ENCODE data around the gene HELQ.

HELQ gene

DNA sequence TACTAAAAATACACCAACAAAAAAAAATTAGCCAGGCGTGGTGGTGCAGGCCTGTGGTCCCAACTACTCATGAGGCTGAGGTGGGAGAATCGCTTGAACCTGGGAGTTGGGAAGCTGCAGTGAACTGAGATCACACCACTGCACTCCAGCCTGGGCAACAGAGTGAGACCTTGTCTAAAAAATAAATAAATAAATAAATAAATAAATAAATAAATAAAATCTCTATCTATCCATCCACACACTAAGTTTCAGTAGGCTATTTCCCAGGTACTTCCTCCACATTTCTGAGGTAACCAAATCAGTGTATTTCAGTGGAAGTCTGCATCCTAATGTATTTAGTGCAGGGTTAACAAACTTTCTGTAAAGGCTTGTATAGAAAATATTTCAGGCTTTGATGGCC is 18.3 kb upstream of the HELQ start:
- Histone ChIP-seq H3K9ac (ENCODE audit: low read length) (no peak overlapping the region), H3K4me1 (ENCODE audit: control insufficient read depth, insufficient read depth, low read depth, low read length) (no peaks in the 10 kb centered on the region), H3K4ac (ENCODE audit: low read depth in 1 of 2, low read length in 2 of 2) (no peak overlapping the region), H4K91ac (ENCODE audit: low read length) (no peak overlapping the region), H2AFZ (ENCODE audit: low read depth, low read length) (no peak overlapping the region), H2AK5ac (ENCODE audit: low read length, severe bottlenecking) (no peak overlapping the region), H3K79me1 (replicated peaks; ENCODE audit: low read length, poor library complexity, severe bottlenecking) (peaks cover 9% of the 10 kb centered on the region), H3K9me3 (ENCODE audit: control insufficient read depth, low read length) (no peaks in the 10 kb centered on the region), H2BK5ac (ENCODE audit: low read depth, low read length, poor library complexity, severe bottlenecking) (no peak overlapping the region), H3K4me3 (ENCODE audit: insufficient read depth in 1 of 2, low read depth in 1 of 2, low read length in 2 of 2) (no peak overlapping the region), H4K8ac (ENCODE audit: low read length) (no peak overlapping the region), H3K23ac (ENCODE audit: low read length in 2 of 2) (no peak overlapping the region), H3K27ac (ENCODE audit: low read length, poor library complexity, severe bottlenecking) (no peak overlapping the region), H3K36me3 (ENCODE audit: control insufficient read depth in 1 of 2, insufficient read depth in 2 of 2, low read depth in 1 of 2, low read length in 2 of 2) (peaks cover 15 to 55% of the 10 kb centered on the region in 2 experiments), H2BK120ac (ENCODE audit: low read depth, low read length) (no peak overlapping the region), H2BK12ac (ENCODE audit: low read length in 2 of 2) (no peak overlapping the region), H3K4me2 (ENCODE audit: low read length, poor library complexity, severe bottlenecking) (no peak overlapping the region), H3K14ac (ENCODE audit: low read length in 2 of 2) (no peak overlapping the region), H3K27me3 (ENCODE audit: control insufficient read depth in 1 of 2, insufficient read depth in 1 of 2, low read length in 2 of 2) (no peaks in the 10 kb centered on the region), H3K18ac (ENCODE audit: low read depth in 1 of 2, low read length in 2 of 2) (no peak overlapping the region), H2BK15ac (ENCODE audit: low read depth, poor library complexity, severe bottlenecking) (no peak overlapping the region)
- no peak for DNase-seq
- WGBS, result 100% methylated on average over 1 of the region's 2 CpGs

DNA sequence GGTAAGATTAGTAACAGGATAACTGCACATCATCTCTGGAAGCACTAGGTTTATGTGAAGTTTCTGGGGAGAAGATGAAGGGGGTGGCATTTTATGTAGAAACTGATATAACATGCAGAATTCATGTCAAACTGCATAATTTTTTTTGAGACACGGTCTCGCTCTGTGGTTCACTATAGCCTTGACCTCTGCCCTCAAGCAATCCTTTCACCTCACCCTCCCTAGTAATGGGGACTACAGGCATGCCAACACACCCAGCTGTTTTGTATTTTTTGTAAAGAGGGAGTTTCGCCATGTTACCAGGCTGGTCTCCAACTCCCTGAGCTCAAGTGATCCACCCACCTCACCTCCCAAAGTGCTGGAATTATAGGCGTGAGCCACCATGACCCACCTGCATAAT is 17.8 kb upstream of the HELQ start:
- no peak overlapping the region for H4K91ac ChIP-seq (ENCODE audit: low read length)
- no peak overlapping the region for H3K14ac ChIP-seq (ENCODE audit: low read length in 2 of 2)
- H2AFZ ChIP-seq (ENCODE audit: low read depth, low read length), result no peak overlapping the region
- H3K9me3 ChIP-seq (ENCODE audit: control insufficient read depth, low read length), result no peaks in the 10 kb centered on the region
- H3K18ac ChIP-seq (ENCODE audit: low read depth in 1 of 2, low read length in 2 of 2), result no peak overlapping the region
- peaks cover 15 to 61% of the 10 kb centered on the region in 2 experiments for H3K36me3 ChIP-seq (ENCODE audit: control insufficient read depth in 1 of 2, insufficient read depth in 2 of 2, low read depth in 1 of 2, low read length in 2 of 2)
- no peak overlapping the region for H3K27ac ChIP-seq (ENCODE audit: low read length, poor library complexity, severe bottlenecking)
- WGBS, result 74% methylated on average over 4 of the region's 4 CpGs
- no peak overlapping the region for H2BK15ac ChIP-seq (ENCODE audit: low read depth, poor library complexity, severe bottlenecking)
- H3K4me3 ChIP-seq (ENCODE audit: insufficient read depth in 1 of 2, low read depth in 1 of 2, low read length in 2 of 2), result no peak overlapping the region
- H2BK12ac ChIP-seq (ENCODE audit: low read length in 2 of 2), result no peak overlapping the region
- H3K79me1 ChIP-seq (replicated peaks; ENCODE audit: low read length, poor library complexity, severe bottlenecking), result peaks cover 9% of the 10 kb centered on the region
- H2BK120ac ChIP-seq (ENCODE audit: low read depth, low read length), result no peak overlapping the region
- H2AK5ac ChIP-seq (ENCODE audit: low read length, severe bottlenecking), result no peak overlapping the region
- no peak overlapping the region for H4K8ac ChIP-seq (ENCODE audit: low read length)
- DNase-seq, result no peak
- no peaks in the 10 kb centered on the region for H3K4me1 ChIP-seq (ENCODE audit: control insufficient read depth, insufficient read depth, low read depth, low read length)
- no peak overlapping the region for H3K4ac ChIP-seq (ENCODE audit: low read depth in 1 of 2, low read length in 2 of 2)
- H3K27me3 ChIP-seq (ENCODE audit: control insufficient read depth in 1 of 2, insufficient read depth in 1 of 2, low read length in 2 of 2), result no peaks in the 10 kb centered on the region
- H2BK5ac ChIP-seq (ENCODE audit: low read depth, low read length, poor library complexity, severe bottlenecking), result no peak overlapping the region
- no peak overlapping the region for H3K4me2 ChIP-seq (ENCODE audit: low read length, poor library complexity, severe bottlenecking)
- H3K23ac ChIP-seq (ENCODE audit: low read length in 2 of 2), result no peak overlapping the region
- H3K9ac ChIP-seq (ENCODE audit: low read length), result no peak overlapping the region

DNA sequence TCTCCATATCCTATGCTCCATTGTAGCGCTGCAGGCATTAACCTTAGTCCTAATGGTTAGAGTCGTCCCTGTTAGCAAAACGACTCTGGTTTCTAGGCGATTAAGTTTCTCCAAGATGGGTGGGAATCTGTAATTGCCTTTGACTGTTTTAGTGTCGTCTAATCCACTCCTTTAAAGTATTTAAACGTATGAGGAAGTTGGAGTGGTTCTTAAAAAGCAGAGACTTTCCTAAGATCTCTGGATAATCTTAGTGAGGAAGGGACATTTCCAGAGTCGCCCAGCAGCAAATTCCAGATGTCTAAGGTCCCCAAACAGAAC is 520 bp upstream of the HELQ start:
- Histone ChIP-seq H3K23ac (ENCODE audit: low read length in 2 of 2) (no peak overlapping the region), H2BK15ac (ENCODE audit: low read depth, poor library complexity, severe bottlenecking) (no peak overlapping the region), H3K9ac (ENCODE audit: low read length) (peak overlapping the region; percentile 96), H3K4ac (ENCODE audit: low read depth in 1 of 2, low read length in 2 of 2) (peak overlapping the region in 1 of 2 experiments; percentile 60), H4K8ac (ENCODE audit: low read length) (peak overlapping the region; percentile 70), H3K18ac (ENCODE audit: low read depth in 1 of 2, low read length in 2 of 2) (peak overlapping the region in 1 of 2 experiments; percentile 92), H3K36me3 (ENCODE audit: control insufficient read depth in 1 of 2, insufficient read depth in 2 of 2, low read depth in 1 of 2, low read length in 2 of 2) (peaks cover 9 to 59% of the 10 kb centered on the region in 2 experiments), H3K4me1 (ENCODE audit: control insufficient read depth, insufficient read depth, low read depth, low read length) (peaks cover 3% of the 10 kb centered on the region), H3K9me3 (ENCODE audit: control insufficient read depth, low read length) (no peaks in the 10 kb centered on the region), H2AK5ac (ENCODE audit: low read length, severe bottlenecking) (no peak overlapping the region), H2BK120ac (ENCODE audit: low read depth, low read length) (no peak overlapping the region), H3K4me3 (ENCODE audit: insufficient read depth in 1 of 2, low read depth in 1 of 2, low read length in 2 of 2) (peak overlapping the region; percentile 66 to 97), H3K14ac (ENCODE audit: low read length in 2 of 2) (no peak overlapping the region), H4K91ac (ENCODE audit: low read length) (no peak overlapping the region), H3K27ac (ENCODE audit: low read length, poor library complexity, severe bottlenecking) (peak overlapping the region; percentile 45), H3K4me2 (ENCODE audit: low read length, poor library complexity, severe bottlenecking) (peak overlapping the region; percentile 82), H2BK12ac (ENCODE audit: low read length in 2 of 2) (no peak overlapping the region), H3K27me3 (ENCODE audit: control insufficient read depth in 1 of 2, insufficient read depth in 1 of 2, low read length in 2 of 2) (no peaks in the 10 kb centered on the region), H3K79me1 (replicated peaks; ENCODE audit: low read length, poor library complexity, severe bottlenecking) (peaks cover 15% of the 10 kb centered on the region), H2AFZ (ENCODE audit: low read depth, low read length) (peak overlapping the region; percentile 88), H2BK5ac (ENCODE audit: low read depth, low read length, poor library complexity, severe bottlenecking) (no peak overlapping the region)
- WGBS, result under 1% methylated on average over 5 of the region's 7 CpGs
- DNase-seq, result no peak

DNA sequence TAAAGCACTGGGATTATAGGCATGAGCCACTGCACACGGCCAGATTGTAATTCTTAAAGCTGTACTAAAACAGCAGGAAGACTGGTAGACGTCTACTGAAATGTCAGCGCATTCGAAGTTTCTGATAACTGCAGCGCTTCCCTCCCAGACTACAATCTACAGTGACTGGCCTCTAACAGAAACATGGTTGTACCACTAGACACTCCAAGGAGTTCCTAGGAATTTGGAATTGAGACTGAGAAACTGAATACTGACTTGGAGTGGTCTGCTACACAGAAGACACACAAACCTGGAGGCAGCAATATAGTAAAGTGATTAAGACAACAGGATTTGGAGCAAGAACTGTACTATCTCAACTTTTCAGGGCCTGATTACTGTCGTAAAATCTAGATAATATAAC is 937 bp downstream of the HELQ start:
- DNase-seq, result peak; percentile 39
- Histone ChIP-seq H3K36me3 (ENCODE audit: control insufficient read depth in 1 of 2, insufficient read depth in 2 of 2, low read depth in 1 of 2, low read length in 2 of 2) (peaks cover 7 to 50% of the 10 kb centered on the region in 2 experiments), H3K9me3 (ENCODE audit: control insufficient read depth, low read length) (no peaks in the 10 kb centered on the region), H2BK120ac (ENCODE audit: low read depth, low read length) (no peak overlapping the region), H3K79me1 (replicated peaks; ENCODE audit: low read length, poor library complexity, severe bottlenecking) (peaks cover 18% of the 10 kb centered on the region), H3K23ac (ENCODE audit: low read length in 2 of 2) (no peak overlapping the region), H3K4me3 (ENCODE audit: insufficient read depth in 1 of 2, low read depth in 1 of 2, low read length in 2 of 2) (peak overlapping the region in 1 of 2 experiments; percentile 97), H3K18ac (ENCODE audit: low read depth in 1 of 2, low read length in 2 of 2) (no peak overlapping the region), H2AK5ac (ENCODE audit: low read length, severe bottlenecking) (no peak overlapping the region), H4K8ac (ENCODE audit: low read length) (no peak overlapping the region), H2BK12ac (ENCODE audit: low read length in 2 of 2) (no peak overlapping the region), H3K27ac (ENCODE audit: low read length, poor library complexity, severe bottlenecking) (no peak overlapping the region), H2BK15ac (ENCODE audit: low read depth, poor library complexity, severe bottlenecking) (no peak overlapping the region), H2BK5ac (ENCODE audit: low read depth, low read length, poor library complexity, severe bottlenecking) (no peak overlapping the region), H3K4me1 (ENCODE audit: control insufficient read depth, insufficient read depth, low read depth, low read length) (peaks cover 3% of the 10 kb centered on the region), H4K91ac (ENCODE audit: low read length) (no peak overlapping the region), H3K14ac (ENCODE audit: low read length in 2 of 2) (no peak overlapping the region), H3K4me2 (ENCODE audit: low read length, poor library complexity, severe bottlenecking) (peak overlapping the region; percentile 66), H3K9ac (ENCODE audit: low read length) (peak overlapping the region; percentile 96), H3K27me3 (ENCODE audit: control insufficient read depth in 1 of 2, insufficient read depth in 1 of 2, low read length in 2 of 2) (no peaks in the 10 kb centered on the region), H3K4ac (ENCODE audit: low read depth in 1 of 2, low read length in 2 of 2) (no peak overlapping the region), H2AFZ (ENCODE audit: low read depth, low read length) (no peak overlapping the region)
- 59% methylated on average over 5 of the region's 6 CpGs for WGBS

Data from mesenchymal stem cell (in vitro differentiated cells and primary cell).